Right kidney (tissue), 1 donor: ENCODE measurements around the gene MAP1S.
A peak's percentile ranks its signal among the peaks of the same experiment; 100 is the strongest.

Experiments used
- DNase-seq: peaks from one replicate; pipeline ENCODE4 v3.0.0-alpha.2; 2016

MAP1S gene

DNA sequence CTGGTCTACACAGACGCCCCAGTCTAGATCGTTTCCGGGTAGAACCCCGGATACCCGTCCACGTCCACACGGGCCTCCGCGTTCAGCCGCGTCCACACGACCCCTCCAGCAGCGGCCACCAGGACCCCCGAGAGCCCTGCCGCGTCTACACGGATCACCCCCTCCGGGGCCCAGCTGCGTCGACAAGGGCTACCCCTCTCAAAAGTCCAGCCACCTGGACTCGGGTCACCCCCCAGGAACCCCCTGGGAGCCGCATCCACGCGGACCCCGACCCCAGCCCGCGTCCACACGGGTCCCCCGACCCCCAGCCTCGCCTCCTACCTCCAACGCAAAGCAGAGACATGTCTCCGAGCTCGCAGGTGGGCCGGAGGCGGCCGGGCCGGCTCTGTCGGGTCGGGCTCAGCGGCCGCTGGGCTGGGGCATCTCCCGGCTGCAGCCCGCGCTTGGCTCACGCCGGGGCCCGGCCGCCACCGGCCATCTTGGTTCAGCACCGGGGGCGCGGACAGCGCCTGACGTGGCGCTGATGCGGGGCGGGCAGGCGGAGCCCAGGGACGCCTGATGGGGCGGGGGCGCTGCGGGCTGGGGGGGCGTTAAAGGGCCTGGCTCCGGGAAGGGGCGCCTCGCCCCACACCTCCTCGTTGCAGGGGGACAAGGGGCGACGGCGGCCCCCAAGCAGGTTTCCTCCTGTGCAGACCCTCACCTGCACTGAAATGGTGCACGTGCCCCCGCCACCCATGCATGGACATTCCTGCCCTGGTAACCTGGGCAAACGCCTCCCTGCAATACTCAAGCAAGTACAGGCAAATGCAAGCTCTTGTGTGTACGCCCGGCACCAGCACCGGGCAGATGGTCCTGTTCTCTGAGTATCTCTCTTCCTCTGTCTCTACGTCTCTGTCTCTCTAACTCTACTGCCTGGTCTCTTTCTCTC lies 31.2 kb upstream of the MAP1S start, which contains the start of gene UNC13A:
Gene UNC13A (minus strand): TSS at position 498 of the 928 bp plus-strand sequence. CDS start 155 bp downstream, at position 343.
- peak; percentile 48 for DNase-seq

DNA sequence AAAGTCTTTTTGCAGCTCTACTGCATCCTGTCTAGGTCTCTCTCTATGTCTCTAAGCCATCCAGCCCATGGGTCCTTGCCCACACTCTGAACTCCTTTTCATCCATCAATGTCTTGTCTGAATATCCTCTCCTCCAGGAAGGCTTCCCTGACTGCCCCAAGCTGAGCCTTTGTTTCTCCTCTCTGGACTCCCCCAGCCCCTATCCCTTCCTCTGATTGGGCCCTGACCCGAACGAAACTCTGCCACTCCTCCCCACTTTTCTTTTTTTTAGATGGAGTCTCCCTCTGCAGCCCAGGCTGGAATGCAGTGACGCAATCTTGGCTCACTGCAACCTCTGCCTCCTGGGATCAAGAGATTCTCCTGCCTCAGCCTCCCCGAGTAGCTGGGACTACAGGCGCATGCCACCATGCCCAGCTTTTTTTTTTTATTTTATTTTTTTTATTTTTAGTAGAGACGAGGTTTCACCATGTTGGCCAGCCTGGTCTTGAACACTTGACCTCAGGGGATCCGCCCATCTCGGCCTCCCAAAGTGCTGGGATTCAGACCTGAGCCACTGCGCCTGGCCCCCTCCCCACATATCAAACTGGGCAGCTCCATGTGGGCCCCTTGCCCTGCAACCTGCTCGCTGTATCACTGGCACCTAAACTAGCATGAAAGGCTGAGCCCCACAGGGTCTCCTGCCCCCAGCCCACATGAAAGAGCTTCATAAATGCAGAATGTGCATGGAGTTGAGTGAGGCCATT lies 30.3 kb upstream of the MAP1S start:
- DNase-seq: no peak

DNA sequence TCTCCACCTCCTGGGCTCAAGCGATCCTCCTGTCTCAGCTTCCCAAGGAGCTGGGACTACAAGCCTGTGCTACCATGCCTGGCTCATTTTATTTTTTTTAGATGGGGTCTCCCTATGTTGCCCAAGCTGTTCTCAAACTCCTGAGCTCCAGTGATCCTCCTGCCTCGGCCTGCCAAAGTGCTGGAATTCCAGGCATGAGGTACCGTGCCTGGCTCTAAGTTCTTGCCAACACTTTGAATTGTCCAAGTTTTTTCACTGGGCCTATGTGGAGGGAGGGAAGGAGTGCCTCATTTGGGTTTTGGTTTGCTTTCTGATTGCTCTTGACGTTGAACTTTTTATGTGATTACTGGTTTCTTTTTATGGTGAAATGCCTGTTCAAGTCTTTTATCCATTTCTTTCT lies 26.7 kb upstream of the MAP1S start:
- no peak for DNase-seq

DNA sequence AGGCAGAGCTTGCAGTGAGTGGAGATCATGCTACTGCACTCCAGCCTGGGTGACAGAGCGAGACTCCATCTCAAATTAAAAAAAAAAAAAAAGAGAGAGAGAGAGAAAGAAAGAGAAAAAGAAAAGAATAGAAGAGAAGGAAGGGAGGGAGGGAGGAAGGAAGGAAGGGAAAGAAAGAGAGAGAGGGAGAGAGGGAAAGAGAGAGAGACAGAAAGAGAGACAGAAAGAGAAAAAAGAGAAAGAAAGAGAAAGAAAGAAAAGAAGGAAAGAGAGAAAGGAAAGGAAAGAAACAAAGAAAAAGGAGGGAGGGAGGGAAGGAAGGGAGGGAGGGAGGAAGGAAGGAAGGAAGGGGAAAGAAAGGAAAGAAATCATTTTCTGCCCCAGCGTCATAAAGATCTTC lies 24.1 kb upstream of the MAP1S start:
- no peak for DNase-seq

DNA sequence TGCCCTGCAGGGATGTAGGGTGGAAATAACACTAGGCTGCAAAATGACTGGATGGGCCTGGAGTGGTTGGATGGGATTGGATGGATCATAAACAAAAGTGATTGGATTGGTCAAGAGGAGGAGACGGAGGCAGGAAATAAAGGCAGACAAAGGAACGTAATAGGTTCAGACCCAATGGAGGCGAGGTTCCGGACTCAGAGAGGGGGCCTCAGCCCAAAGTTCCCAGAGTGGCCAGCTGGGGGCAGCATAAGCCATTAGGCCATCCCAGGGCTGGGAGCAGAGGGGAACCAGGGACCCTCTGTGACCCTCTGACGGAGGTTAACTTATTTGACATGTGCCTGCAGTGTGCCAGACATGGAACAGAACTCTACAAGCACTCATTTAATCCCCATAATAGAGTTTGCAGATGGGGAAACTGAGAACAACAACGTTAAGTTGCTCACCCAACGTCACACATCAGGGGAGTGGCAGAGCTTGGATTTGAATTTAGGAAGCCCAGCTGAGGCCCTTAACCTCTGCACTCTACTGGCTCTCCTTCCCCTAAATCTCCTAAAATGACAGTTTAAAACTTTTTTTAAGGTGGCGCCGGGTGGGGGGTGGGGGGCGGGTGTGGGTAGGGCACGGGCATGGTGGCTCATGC lies 15.3 kb upstream of the MAP1S start:
- no peak for DNase-seq

DNA sequence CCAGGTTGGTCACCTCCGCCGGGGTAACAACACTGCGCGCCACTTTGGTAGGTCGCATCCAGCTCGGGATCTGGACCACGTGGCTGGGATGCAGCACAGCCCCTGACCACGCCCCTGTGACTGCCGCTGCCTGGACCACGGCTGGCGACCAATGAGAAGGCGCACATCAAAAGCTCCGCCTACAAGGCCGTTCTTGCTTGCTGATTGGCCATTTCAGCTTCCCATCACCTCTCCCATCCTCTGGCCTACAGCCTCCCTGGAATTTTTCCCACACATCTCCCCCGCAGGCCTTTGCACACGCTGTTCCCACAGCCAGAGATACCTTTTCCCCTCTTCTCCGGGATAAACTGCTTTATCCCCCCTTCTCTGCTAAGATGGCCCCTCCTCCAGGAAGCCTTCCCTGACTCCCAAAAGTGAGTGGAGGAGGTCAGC lies 12.5 kb upstream of the MAP1S start:
- DNase-seq: no peak

DNA sequence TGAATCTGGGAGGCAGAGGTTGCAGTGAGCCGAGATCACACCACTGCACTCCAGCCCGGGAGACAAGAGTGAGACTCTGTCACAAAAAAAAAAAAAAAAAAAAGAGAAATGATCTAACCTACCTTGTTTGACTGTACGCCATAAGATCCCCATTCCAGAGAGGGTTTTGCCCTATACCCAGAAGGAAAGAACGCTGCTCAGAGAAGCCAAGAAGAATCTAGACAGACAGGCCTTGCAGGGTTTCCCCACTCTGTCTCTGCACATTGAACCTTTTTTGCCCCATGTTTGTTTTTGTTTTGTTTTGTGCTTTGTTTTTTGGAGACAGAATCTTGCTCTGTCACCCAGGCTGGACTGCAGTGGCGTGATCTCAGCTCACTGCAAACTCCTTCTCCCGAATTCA lies 7.4 kb upstream of the MAP1S start:
- DNase-seq: no peak

DNA sequence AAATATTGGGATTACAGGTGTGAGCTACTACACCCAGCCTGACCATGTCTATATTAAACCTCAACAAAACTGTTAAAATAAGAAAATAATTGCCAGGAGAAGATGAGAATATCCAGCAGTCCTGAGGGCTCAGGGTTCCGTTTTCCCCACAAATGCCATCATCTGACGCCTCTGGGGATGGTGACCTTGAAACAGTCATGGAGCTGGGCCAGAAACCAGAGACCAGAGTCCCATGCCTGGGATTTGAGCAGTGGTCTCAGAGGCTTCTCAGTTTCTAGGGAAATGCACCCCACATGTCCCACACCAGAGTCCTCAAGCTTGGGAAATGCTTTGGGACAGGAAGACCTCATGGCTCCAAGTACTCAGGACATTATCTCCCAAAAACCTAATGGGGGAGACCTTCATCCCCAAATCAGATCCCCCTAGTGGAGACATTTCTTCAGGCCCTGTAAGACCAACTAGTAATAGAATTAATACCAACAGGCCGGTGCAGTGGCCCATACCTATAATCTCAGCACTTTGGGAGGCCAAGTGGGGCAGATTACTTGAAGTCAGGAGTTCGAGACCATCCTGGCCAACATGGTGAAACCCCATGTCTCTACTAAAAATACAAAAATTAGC lies 2.9 kb upstream of the MAP1S start:
- DNase-seq: no peak

DNA sequence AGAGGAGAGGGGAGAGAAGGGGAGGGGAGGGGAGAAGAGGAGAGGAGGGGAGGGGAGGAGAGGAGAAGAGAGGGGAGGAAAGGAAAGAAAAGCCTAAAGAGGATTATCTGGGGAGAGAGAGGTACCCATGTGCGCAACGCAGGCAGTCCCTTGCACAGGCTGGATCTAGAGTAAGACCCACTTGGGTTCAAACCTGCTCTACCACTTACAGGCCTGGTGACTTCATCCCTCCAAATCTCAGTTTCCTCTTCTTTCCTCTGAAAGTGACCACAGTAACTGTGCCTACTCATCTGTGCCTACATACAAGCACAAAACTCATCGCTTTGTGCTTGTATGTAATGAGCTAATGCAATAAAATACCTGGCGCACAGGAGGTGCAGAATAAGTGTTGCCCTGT lies 732 bp upstream of the MAP1S start:
- no peak for DNase-seq

DNA sequence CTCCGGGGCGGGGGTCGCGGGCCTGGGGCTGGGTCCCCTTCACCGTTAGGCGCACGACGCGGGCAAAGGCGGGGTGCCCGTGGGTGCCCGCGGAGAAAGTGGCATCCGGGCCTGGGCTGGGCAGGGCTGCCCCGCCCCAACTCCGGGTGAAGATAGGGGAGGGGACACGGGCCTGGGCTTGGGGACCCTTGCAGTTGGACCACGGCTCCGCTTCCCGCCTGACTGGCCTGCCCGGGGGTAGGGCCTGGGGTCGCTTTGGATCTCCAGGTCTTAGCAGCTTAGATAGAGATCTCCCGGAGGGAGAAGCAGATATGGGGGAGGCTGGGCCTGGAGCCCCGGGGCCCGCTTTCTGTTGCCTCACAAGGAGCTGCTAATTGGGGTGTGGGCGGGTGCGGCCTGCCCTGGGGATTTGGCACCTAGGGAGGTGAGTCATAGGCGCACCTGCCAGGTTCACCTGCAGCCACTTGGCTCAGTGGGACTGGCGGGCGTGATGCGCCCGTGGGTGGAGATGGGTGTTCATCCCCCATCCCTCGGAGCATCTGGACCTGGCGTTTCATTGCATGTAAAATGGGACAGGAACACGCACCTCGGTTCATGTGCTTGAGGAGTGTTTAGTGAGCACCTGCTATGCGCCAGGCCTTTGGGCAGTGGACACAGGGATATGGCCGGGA lies 585 bp downstream of the MAP1S start:
- DNase-seq: peak; percentile 29

DNA sequence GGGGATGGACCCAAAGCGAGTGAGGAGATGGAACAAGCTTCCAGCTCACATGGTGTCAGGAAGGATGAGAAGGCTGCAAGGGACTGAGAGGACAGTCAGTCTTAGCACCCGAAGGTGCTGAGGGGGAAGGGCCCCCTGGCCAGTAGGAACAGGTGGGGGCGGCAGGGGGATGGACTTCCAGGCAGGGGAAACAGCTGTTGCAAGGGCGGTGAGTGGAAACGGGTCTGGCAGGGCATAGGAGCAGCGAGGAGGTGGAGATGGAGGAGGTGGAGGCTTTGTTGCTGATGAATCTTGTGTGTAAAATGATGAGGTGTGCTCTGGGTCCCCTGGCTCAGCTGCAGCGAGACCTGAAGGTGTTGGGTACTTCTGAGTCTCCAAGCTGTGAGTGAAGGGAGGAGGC lies 1.2 kb downstream of the MAP1S start:
- no peak for DNase-seq

DNA sequence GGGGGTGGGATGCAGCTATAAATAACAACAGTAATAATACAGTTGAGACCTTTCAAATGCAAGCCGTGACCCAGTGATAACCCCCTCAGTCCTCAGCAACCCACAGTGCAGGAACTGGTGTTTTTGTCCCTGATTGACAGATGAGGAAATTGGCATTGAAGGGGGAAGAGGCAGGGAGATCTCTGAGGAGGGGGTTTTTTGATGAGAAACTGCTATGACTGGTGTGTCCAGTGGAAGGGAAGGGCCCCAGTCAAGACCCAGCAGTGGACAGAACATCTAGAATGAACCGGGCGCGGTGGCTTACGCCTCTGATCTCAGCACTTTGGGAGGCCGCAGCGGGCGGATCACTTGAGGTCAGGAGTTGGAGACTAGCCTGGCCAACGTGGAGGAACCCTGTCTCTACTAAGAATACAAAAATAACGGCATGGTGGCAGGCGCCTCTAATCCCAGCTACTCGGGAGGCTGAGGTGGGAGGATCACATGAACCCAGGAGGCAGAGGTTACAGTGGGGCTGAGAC lies 1.9 kb downstream of the MAP1S start:
- no peak for DNase-seq

DNA sequence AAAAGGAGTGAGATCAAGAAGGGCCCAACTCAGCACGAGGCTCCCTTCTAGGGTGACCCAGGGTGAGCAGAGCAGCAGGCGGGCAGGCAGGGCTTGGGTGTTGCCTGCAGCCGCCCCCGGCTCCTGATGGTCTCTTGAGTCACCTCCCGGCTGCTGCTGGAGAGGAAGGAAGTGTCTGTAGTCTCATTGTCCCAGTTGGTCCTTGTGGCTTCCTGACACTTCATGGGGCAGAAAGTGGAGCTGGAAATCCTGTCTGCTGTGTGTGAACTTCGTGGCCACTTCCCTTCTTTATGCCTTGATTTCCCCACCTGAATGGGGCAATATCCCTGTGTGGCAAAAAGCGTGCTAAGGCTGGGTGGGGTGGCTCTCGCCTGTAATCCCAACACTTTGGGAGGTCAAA lies 2.5 kb downstream of the MAP1S start:
- DNase-seq: no peak

DNA sequence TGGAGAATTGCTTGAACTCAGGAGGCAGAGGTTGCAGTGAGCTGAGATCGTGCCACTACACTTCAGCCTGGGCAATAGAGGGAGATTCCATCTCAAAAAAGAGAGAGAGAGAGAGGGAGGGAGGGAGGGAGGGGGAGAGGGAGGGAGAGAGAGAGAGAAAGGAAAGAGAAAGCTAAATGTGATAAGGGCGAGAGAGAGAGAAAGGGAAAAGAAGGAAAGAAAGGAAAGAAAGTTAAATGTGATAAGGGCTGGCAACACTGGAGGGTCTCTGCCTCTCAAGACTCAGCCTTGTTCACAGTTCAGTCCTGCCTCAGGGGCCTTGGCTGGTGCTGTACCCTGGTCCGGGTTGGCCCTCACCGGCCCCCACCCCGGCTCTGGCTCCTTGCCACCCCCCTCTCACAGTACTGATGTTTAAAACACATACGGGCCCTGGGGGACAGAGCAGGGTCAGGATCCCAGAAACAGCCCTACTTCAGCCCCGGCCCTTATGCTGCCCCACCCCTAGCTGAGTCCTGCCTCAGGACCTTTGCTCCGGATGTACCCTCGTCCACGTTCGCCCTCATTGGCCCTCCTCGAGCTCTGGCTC lies 3.5 kb downstream of the MAP1S start:
- DNase-seq: no peak

DNA sequence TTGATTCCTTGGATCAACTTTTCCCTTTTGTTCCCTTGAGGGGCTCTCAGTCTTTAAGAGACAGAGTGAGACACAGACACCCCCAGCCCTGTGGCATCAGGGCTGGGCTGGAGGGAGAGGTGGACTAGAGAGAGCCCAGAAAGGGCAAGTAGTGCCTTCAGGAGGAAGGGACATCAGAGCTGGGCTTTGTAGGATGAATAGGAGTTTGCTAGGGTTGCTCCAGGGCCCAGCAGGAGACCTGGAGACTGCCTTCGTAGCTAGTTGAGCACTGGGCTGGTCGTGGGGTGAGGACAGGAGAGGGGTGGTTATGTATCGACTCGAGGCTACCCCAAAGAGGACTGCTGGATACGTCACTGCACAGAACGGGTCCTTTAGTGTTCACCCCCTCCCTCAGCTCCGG lies 5.4 kb downstream of the MAP1S start:
- no peak for DNase-seq

DNA sequence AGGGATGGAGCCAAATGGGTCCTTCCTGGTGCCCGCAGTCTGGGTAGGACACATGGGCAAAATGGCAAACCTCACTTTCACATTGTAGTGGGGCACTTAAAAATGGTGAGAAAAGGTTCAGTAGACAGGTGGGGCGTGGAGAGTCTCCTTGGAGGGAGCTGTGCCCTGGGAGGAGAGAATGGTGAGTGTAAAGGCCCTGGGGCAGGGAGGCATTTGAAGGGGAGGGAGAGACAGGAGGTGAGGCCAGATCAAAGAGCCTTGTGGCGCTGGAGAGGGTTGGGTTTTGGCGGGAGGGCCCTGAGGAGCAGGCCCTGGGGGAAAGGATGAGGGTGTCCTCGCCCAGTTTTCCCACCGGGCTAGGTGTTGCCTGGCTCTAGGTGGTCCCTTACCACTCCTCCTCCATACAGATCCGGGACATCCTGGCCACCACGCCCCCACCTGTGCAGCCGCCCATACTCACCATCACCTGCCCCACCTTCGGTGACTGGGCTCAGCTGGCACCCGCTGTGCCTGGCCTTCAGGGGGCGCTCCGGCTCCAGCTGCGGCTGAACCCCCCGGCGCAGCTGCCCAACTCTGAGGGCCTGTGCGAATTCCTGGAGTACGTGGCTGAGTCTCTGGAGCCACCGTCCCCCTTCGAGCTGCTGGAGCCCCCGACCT lies 6.3 kb downstream of the MAP1S start:
- no peak for DNase-seq

DNA sequence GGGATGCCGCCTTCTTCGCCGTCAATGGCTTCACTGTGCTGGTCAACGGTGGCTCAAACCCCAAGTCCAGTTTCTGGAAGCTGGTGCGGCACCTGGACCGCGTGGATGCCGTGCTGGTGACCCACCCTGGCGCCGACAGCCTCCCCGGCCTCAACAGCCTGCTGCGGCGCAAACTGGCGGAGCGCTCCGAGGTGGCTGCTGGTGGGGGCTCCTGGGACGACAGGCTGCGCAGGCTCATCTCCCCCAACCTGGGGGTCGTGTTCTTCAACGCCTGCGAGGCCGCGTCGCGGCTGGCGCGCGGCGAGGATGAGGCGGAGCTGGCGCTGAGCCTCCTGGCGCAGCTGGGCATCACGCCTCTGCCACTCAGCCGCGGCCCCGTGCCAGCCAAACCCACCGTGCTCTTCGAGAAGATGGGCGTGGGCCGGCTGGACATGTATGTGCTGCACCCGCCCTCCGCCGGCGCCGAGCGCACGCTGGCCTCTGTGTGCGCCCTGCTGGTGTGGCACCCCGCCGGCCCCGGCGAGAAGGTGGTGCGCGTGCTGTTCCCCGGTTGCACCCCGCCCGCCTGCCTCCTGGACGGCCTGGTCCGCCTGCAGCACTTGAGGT lies 7.0 kb downstream of the MAP1S start:
- DNase-seq: no peak

DNA sequence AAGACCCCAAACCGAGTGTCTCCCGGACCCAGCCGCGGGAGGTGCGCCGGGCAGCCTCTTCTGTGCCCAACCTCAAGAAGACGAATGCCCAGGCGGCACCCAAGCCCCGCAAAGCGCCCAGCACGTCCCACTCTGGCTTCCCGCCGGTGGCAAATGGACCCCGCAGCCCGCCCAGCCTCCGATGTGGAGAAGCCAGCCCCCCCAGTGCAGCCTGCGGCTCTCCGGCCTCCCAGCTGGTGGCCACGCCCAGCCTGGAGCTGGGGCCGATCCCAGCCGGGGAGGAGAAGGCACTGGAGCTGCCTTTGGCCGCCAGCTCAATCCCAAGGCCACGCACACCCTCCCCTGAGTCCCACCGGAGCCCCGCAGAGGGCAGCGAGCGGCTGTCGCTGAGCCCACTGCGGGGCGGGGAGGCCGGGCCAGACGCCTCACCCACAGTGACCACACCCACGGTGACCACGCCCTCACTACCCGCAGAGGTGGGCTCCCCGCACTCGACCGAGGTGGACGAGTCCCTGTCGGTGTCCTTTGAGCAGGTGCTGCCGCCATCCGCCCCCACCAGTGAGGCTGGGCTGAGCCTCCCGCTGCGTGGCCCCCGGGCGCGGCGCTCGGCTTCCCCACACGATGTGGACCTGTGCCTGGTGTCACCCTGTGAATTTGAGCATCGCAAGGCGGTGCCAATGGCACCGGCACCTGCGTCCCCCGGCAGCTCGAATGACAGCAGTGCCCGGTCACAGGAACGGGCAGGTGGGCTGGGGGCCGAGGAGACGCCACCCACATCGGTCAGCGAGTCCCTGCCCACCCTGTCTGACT lies 7.9 kb downstream of the MAP1S start:
- no peak for DNase-seq

DNA sequence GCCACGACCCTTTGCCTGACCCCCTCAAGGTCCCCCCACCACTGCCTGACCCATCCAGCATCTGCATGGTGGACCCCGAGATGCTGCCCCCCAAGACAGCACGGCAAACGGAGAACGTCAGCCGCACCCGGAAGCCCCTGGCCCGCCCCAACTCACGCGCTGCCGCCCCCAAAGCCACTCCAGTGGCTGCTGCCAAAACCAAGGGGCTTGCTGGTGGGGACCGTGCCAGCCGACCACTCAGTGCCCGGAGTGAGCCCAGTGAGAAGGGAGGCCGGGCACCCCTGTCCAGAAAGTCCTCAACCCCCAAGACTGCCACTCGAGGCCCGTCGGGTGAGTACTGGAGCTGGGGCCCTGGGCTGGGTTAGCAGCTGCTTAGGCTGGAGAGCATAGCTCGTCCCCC lies 8.6 kb downstream of the MAP1S start:
- no peak for DNase-seq

DNA sequence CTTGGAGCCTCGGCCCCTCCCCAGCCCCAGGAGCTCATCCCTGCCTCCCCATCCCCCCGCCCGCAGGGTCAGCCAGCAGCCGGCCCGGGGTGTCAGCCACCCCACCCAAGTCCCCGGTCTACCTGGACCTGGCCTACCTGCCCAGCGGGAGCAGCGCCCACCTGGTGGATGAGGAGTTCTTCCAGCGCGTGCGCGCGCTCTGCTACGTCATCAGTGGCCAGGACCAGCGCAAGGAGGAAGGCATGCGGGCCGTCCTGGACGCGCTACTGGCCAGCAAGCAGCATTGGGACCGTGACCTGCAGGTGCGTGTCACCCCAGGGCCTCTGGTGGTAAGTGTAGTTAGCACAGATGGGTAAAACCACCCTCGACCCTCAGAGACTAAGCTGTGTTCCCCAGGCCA lies 13.8 kb downstream of the MAP1S start:
- DNase-seq: no peak
